GM12801 (cell line): ENCODE measurements around the gene SOBP.

ENCODE experiments used
- CTCF ChIP-seq: IDR thresholded peaks from one replicate; pipeline ENCODE4 v1.5.1; 2011; ENCODE audit warnings: control low read depth; ENCODE audit not compliant: insufficient read length; ENCODE audit errors: extremely low read depth

SOBP gene

GRCh38 chr6:107542192-107542668 lies 52.3 kb downstream of the SOBP start:
- TF ChIP-seq CTCF = no peak

GRCh38 chr6:107543088-107543487 lies 53.2 kb downstream of the SOBP start:
- TF ChIP-seq CTCF = no peak

- no peak for TF ChIP-seq CTCF
Observed at GRCh38 chr6:107543567-107543966, 53.6 kb downstream of the SOBP start.

GRCh38 chr6:107545763-107546162 lies 55.8 kb downstream of the SOBP start:
- no peak for TF ChIP-seq CTCF

- no peak for TF ChIP-seq CTCF
Observed at GRCh38 chr6:107546691-107547450, 57.0 kb downstream of the SOBP start.

- no peak for TF ChIP-seq CTCF
Observed at GRCh38 chr6:107547451-107547840, 57.5 kb downstream of the SOBP start.

GRCh38 chr6:107550241-107550840 lies 60.4 kb downstream of the SOBP start:
- no peak for TF ChIP-seq CTCF
